Stimulated activated CD4-positive, alpha-beta T cell treated with anti-CD3 and anti-CD28 coated beads, Interleukin-12 subunit alpha, Interleukin-12 subunit beta, amount 100 ng/mL, for 24 hours (primary cell): ENCODE measurements around the gene SFT2D1.

Experiments used
- DNase-seq, 2 experiments: peaks; one replicate each; pipeline ENCODE4 v3.0.0-alpha.2; 2020; ENCODE audit warnings: low read depth in 2 of 2

SFT2D1 gene

DNA sequence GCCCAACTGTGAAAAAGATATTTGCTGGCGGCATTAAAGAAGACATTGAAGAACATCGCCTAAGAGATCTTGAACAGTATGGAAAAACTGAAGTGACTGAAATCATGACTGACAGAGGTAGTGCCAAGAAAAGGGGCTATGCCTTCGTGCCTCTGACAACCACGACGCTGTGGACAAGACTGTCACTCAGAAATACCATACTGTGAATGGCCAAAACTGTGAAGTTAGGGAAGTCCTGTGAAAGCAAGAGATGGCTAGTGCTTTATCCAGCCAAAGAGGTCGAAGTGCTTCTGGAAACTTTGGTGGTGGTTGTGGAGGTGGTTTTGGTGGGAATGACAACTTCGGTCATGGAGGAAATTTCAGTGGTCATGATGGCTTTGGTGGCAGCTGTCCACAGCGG, 7.5 kb downstream of the SFT2D1 start:
- DNase-seq = no peak

GRCh38 chr6:166333172-166333995, 9.0 kb downstream of the SFT2D1 start:
- no peak for DNase-seq

DNA sequence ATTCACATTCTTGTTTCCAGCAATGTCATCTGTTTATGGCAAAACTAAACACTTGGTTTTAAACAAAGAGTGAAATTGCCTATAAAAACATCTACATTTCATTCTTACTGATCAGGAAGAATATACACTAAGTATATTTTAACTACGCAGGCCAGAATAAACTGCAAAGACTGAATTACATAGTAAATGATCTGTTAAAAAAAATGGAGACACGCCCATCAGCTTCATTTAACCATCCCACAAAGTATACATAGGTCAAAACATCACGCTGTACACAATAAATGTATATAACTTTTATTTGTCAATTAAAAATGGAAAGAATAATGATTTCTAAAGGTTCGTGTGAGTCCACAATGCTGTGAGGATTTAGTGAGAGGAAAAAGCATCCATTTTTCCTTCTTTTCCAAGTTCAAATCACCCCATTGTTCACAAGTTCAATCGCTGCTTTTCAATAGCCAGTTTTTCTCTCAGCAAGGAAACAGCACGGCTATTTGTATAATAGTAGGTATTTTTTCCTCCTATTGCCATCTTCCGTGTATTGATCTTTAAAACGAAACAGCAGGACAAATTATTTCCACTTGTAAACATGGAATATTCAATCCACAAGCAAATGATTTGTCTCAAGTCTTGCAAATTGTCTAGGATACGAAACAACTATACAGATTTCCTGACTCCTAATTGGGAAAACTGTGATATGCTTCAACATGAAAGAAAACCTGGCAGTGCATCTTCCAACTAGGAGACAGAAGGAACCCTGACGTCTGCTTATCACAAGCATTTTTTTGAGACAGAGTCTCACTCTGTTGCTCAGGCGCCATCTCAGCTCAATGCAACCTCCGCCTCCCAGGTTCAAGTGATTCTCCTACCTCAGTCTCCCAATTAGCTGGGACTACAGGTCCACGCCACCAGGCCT, 10.6 kb downstream of the SFT2D1 start:
- no peak for DNase-seq

DNA sequence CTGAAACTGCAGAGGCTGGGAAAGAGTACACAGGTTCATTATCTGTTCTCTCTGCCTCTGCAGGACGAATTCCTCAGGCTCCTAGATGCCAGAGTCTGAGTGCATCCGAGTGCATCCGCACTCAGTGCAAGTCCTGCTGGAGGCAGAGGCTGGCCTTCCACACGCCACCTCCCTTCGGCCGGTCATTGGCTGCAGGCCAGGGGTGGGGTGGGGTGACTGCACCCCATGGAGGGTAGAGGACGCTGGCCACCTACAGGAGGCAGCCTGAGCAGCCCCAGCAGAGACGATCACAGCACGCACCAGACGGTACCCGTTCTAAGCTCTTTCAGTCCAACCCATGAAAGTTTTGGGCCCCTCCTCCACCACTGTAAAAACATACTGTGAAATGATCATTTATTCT, 11.7 kb downstream of the SFT2D1 start:
- no peak for DNase-seq

GRCh38 chr6:166325383-166326042, 16.8 kb downstream of the SFT2D1 start:
- DNase-seq = no peak

DNA sequence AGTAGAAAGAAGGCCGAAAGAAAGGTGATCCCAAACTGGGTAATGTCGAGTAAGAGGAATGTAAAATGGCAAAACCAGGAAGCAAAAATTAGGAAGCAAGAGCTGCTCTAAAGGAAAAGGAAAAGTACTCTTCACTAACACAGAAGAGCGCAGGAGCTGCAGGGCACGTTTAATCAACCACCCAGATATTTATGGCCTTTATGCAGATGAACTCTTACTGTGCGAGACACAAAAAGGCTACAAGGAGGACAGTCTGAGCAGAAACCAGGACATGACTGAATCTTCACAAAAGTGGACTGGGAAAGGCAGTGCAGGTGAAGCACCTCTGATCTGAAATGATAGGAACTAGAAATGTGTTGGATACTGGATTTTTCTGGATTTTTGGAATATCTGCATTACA, 18.9 kb downstream of the SFT2D1 start:
- no peak for DNase-seq

DNA sequence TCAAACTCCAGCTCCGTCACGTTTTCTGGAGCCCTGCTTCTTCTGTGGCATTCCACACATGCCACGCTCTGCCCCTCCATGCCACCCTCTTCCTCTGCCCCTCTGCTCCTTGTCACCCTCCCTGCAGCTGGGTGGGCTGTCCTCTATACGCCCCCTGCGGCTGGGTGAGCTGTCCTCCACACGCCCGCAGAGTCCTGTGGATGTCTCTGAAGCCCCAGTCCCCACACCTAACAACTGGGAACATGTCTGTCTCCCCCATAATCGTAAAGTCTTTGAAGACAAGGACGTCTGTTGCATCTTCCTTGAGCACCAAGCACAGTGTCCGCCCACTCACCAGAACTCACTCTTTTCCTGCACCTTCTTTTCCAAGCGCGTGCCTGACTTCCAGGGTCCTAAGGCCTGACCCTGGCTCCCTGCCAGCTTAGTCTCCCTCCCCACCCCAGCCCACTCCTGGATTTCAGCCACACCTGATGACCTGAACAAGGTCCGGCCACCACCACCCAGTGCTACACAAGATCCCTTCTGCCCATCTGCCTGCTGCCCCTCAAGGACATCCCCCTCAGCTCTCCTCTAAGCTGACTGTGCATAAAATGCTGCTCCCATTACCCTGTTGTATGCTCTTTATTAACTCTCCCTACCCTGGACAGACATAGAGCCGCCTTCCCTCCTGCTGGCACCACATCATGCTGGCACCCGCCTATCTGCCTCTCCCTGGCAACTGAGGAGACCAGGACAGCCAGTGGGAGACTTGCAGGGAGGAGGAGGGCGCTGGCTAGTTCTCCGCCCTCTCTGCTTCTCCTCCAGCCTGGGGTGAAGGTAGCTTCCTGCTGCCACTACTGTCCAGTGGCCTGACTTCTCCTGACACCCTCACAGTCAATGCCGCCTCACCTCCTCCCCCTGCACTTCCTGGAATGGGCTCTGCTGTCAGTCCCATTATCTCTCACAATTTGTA, 23.4 kb downstream of the SFT2D1 start:
- DNase-seq = no peak

GRCh38 chr6:166318227-166318626, 24.1 kb downstream of the SFT2D1 start:
- DNase-seq = no peak

GRCh38 chr6:166317261-166318212, 24.8 kb downstream of the SFT2D1 start:
- DNase-seq = no peak

GRCh38 chr6:166315436-166315835, 26.9 kb downstream of the SFT2D1 start:
- no peak for DNase-seq

GRCh38 chr6:166314454-166314853, 27.9 kb downstream of the SFT2D1 start:
- no peak for DNase-seq

GRCh38 chr6:166313255-166314070, 28.9 kb downstream of the SFT2D1 start:
- no peak for DNase-seq

GRCh38 chr6:166312832-166313231, 29.5 kb downstream of the SFT2D1 start:
- no peak for DNase-seq

DNA sequence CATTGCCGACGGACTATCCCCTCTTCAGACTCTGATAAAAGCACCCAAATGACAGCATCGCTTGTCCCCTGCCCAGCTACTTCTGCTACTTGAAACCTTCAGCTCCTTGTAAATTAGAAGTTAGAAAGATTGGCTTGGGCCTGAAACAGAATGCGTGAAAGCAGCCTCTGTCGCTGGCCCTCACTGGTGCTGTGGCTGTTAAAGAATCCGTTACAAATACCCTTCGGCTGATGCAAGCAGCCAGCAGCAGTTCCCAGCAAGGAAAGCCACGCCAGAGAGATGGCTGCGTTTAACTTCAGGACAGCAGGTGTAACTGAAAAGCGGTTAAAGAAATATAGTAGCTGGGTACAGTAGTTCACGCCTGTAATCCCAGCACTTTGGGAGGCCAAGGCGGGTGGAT, 31.7 kb downstream of the SFT2D1 start:
- DNase-seq = no peak

- DNase-seq = no peak
Measured at GRCh38 chr6:166309977-166310376, 32.4 kb downstream of the SFT2D1 start.

DNA sequence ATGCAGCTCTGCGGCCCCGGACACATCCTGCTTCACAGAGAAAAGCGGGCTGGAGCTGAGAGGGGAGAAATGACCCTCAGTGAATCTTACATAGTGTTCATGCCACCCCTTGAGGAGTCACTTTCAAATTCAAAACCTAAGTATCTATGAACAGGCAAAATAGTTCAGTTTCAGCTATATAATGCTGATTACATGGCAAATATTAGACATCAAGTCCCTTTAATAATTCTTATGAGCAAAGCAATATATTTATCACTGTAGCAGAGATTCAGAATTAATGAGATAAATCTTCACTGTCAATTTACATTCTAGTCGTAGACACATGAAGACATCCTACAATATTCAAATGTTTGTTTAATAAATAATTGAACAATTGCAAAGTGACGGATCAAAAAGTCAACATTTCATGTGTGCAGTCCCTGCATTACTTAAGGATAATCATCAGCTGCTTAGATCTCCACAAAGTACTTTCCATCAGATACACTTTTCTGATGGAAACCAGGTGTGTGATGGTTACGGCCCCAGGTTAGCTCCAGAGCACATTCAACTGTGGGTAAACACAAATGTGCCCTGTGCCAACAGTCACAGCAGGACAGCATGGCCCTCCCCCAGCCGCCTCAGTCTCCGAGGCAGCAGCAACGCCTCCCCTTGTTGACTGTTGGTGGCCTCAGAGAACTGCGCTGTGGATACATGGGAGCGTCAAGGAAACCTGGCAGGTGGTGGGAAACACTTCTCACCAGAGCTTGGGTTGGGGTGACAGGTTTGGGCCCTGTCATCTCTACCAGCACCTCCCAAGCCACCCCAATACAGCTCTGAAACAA, 33.4 kb downstream of the SFT2D1 start:
- no peak for DNase-seq

- no peak for DNase-seq
Measured at GRCh38 chr6:166308033-166308768, 34.1 kb downstream of the SFT2D1 start, which contains the start of gene PRR18. TSS of gene PRR18 (minus strand) at chr6:166308392. CDS start at chr6:166308142, 250 bp downstream.
